Peyer's patch (tissue), 4 donors: Measurements from ENCODE around the gene SCN2B.

Experiments used
- POLR2A ChIP-seq, 2 donors: fragments of 450-650 bp; IDR thresholded peaks; one replicate each; pipeline ENCODE4 v1.5.1; 2017; ENCODE audit warnings: antibody characterized with exemption in 2 of 2, mild to moderate bottlenecking in 2 of 2, moderate library complexity in 2 of 2
- TF ChIP-seq, protein P1 (sequence below), 6 experiments: fragments of 450-650 bp in 4 of 6; fragments of 200-600 bp in 2 of 6; sonication (generic) in 1 of 6; IDR thresholded peaks; one replicate each; pipeline ENCODE4 v1.5.1; 2017 to 2019; ENCODE audit warnings: antibody characterized with exemption in 6 of 6, mild to moderate bottlenecking in 3 of 6, moderate library complexity in 1 of 6

DNA sequence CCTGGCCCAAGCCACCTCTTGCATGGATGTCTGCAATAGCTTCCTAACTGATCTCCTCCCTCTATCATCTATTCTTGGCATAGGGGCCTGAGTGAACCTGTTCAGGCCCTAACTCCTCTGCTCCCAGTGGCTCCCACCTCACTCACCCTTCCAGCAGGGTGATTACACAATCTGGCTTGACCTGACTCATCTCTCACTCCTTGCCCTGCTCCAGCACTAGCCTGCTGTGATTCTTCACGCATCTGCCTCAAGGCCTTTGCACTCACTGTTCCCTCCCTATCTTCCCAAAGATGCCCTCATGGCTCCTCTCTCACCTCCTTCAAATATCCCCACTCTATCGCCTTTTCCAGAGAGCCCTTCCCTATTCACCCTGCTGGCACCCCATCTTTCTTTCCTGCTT lies 34.4 kb downstream of the SCN2B start:
- TF ChIP-seq POLR2A (IDR thresholded peaks at IDR 0.05), result no peak
- TF ChIP-seq, protein P1, sequence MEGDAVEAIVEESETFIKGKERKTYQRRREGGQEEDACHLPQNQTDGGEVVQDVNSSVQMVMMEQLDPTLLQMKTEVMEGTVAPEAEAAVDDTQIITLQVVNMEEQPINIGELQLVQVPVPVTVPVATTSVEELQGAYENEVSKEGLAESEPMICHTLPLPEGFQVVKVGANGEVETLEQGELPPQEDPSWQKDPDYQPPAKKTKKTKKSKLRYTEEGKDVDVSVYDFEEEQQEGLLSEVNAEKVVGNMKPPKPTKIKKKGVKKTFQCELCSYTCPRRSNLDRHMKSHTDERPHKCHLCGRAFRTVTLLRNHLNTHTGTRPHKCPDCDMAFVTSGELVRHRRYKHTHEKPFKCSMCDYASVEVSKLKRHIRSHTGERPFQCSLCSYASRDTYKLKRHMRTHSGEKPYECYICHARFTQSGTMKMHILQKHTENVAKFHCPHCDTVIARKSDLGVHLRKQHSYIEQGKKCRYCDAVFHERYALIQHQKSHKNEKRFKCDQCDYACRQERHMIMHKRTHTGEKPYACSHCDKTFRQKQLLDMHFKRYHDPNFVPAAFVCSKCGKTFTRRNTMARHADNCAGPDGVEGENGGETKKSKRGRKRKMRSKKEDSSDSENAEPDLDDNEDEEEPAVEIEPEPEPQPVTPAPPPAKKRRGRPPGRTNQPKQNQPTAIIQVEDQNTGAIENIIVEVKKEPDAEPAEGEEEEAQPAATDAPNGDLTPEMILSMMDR (IDR thresholded peaks at IDR 0.05), result no peak
